Measurements from ENCODE around the gene RETN. TPM values are rescaled to one million over a fixed set of nuclear protein-coding genes. Genes with fewer than 3 reads are reported as not detected.

The RETN gene
- total RNA-seq, 1 donor from 2014 or later, result 21.1 TPM

DNA sequence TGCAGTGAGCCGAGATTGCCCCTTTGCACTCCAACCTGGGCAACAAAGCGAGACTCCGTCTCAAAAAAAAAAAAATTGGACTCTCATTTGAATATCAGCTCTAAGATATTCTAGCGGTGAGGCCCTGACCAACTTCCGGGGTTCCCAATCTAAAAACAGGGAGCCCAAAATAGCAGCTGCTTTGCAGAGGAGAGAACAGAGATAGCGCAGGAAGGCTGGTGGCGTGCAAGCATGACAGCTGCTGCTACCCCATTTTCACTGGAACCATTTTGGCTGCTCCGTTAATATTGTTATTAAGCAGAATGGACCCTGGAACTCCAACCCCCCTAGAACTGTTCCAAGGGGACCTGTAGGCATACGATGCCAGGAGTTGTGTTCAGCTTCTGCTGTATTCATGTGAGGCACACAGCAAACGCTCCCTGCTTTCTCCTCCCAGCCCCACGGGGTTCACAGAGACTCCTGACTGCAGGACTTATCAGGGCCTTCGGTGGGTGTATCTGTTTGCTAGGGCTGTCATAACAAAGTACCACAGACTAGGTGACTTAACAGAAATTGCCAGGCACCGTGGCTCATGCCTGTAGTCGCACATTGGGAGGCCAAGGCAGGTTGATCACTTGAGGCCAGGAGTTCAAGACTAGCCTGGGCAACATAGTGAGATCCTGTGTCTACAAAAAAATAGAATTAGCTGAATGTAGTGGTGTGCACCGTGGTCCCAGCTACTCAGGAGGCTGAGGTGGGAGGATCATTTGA lies 20.4 kb upstream of the RETN start:
- TF ChIP-seq, protein P1, sequence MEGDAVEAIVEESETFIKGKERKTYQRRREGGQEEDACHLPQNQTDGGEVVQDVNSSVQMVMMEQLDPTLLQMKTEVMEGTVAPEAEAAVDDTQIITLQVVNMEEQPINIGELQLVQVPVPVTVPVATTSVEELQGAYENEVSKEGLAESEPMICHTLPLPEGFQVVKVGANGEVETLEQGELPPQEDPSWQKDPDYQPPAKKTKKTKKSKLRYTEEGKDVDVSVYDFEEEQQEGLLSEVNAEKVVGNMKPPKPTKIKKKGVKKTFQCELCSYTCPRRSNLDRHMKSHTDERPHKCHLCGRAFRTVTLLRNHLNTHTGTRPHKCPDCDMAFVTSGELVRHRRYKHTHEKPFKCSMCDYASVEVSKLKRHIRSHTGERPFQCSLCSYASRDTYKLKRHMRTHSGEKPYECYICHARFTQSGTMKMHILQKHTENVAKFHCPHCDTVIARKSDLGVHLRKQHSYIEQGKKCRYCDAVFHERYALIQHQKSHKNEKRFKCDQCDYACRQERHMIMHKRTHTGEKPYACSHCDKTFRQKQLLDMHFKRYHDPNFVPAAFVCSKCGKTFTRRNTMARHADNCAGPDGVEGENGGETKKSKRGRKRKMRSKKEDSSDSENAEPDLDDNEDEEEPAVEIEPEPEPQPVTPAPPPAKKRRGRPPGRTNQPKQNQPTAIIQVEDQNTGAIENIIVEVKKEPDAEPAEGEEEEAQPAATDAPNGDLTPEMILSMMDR (IDR thresholded peaks at IDR 0.05), result no peak
- Histone ChIP-seq H3K36me3 (peaks cover 26% of the 10 kb centered on the region), H3K9me3 (no peaks in the 10 kb centered on the region), H3K4me3 (no peak overlapping the region), H3K27me3 (ENCODE audit: low read depth) (no peaks in the 10 kb centered on the region), H3K4me1 (peaks cover 10% of the 10 kb centered on the region), H3K27ac (no peak overlapping the region)
- no peak for DNase-seq
- intact Hi-C loops (cut with DNase I), result no loop called here
- ATAC-seq, result no peak

DNA sequence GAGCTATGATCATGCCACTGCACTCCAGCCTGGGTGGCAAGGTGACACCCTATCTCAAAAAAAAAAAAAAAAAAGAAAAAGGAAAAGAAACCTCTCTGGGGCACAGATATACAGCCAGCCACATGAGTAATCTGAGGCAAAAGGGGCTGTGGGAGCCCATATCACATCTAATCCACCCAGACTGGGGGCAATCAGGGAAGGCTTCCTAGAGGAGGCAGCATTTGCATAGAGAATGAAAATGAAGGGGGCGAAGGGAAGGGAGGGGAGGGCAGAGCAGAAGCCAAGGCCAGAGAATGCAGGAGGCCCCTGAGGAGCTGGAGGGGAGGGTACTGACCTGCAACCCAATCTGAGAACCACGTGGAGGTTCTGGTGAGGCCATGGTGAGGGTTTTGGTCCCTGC lies 18.7 kb upstream of the RETN start:
- no peak overlapping the region for H3K4me3 ChIP-seq
- no peaks in the 10 kb centered on the region for H3K27me3 ChIP-seq (ENCODE audit: low read depth)
- no peaks in the 10 kb centered on the region for H3K9me3 ChIP-seq
- TF ChIP-seq, protein P1 (IDR thresholded peaks at IDR 0.05), result no peak
- DNase-seq, result no peak
- H3K36me3 ChIP-seq, result peaks cover 17% of the 10 kb centered on the region
- H3K4me1 ChIP-seq, result peaks cover 21% of the 10 kb centered on the region
- ATAC-seq, result no peak
- intact Hi-C loops (cut with DNase I), result no loop called here
- no peak overlapping the region for H3K27ac ChIP-seq

DNA sequence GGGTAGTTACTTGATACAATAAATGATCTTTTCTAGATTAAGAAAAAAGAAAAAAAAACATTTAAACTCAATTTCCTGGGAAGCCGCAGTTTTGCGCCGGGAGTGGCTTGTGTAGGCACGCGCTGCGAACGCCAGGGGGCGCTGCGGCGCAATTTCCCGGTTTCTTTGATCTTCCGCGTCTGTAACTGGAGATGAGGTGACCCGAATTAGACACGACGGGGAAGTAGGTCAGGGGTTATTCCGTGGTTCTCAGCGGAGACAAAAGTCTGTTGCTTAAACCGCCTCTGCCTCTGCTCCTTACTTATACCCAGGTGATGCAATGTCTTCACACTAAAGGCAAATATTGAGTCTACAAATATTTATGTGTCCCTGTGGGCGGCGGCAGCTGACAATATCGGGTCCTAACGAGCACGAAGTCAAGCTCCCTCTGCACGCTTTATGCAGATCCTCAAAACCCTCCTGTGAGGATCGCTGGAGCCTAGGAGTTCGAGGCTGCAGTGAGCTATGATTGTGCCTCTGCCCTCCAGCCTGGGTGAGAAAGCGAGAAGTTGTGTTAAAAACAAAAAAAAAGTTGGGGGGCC lies 16.7 kb upstream of the RETN start:
- Histone ChIP-seq H3K4me3 (peak overlapping the region; percentile 31), H3K36me3 (peaks cover 5% of the 10 kb centered on the region), H3K27ac (peak overlapping the region; percentile 60), H3K27me3 (ENCODE audit: low read depth) (no peaks in the 10 kb centered on the region), H3K4me1 (peaks cover 21% of the 10 kb centered on the region), H3K9me3 (no peaks in the 10 kb centered on the region)
- DNase-seq (peak; percentile 91), ATAC-seq (peak; percentile 88 to 89)
- TF ChIP-seq, protein P1 (IDR thresholded peaks at IDR 0.05), result peak; percentile 98
- intact Hi-C loops (cut with DNase I), result no loop called here

DNA sequence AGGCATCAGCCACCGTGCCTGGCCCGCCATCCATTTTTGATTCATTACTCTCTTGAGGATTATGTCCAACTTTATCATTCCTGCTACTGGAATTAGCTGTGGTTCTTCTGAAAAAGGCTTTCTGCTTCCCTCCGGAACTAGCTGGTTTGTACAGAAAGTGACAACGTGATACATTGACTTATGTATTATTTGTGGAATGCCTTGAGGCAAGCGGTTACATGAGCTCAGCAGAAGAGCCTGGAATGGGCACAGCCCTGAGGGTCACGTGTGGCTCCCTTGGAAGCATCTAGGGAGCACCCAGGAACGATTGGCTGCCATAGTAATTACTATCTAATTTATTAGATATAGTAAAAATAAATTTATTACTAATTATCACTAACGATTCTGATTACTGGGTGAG lies 14.4 kb upstream of the RETN start:
- intact Hi-C loops (cut with DNase I), result no loop called here
- H3K4me3 ChIP-seq, result no peak overlapping the region
- peaks cover 28% of the 10 kb centered on the region for H3K4me1 ChIP-seq
- no peaks in the 10 kb centered on the region for H3K27me3 ChIP-seq (ENCODE audit: low read depth)
- H3K36me3 ChIP-seq, result no peaks in the 10 kb centered on the region
- ATAC-seq (no peak), DNase-seq (no peak)
- peak overlapping the region; percentile 74 for H3K27ac ChIP-seq
- H3K9me3 ChIP-seq, result no peaks in the 10 kb centered on the region
- TF ChIP-seq, protein P1 (IDR thresholded peaks at IDR 0.05), result no peak

DNA sequence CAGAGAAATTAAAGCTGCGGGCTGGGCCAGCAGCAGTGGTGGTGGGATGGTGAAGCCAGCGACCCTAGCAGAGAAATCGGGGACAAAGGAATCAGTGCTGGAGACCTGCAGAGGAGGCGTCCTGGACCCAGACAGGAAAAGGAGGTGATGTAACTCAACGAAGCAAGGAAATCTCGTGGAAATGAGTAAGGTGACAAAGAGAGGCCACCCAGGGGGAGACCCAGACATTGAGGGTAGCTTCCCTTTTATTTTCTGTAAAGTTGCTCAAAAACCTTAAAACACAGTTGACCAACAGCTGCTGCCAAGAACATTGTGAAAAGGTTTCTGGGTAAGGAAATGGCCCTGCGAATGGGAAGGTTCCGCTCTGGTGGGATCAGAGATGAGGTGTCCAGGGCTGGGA lies 13.3 kb upstream of the RETN start:
- Histone ChIP-seq H3K4me3 (no peak overlapping the region), H3K4me1 (peaks cover 28% of the 10 kb centered on the region), H3K36me3 (no peaks in the 10 kb centered on the region), H3K27me3 (ENCODE audit: low read depth) (no peaks in the 10 kb centered on the region), H3K9me3 (no peaks in the 10 kb centered on the region), H3K27ac (peak overlapping the region; percentile 74)
- ATAC-seq (peak; percentile 12 to 43), DNase-seq (no peak)
- TF ChIP-seq, protein P1 (IDR thresholded peaks at IDR 0.05), result no peak
- intact Hi-C loops (cut with DNase I), result no loop called here

Data from lower lobe of right lung (tissue), 2 donors.